T-cell (primary cell): Measurements from ENCODE around the gene DNAJC30. TPM values are rescaled to one million over a fixed set of nuclear protein-coding genes. Genes with fewer than 3 reads are reported as not detected.
A peak's percentile ranks its signal among the peaks of the same experiment; 100 is the strongest.

ENCODE experiments used
- ATAC-seq, 4 experiments: fragments of 200-7000 bp in 3 of 4; fragments of 150-1000 bp in 1 of 4; cut with Tn5 transposase; replicated peaks in 1 of 4; 1 replicate in 3 of 4; 2 replicates in 1 of 4; pipeline ENCODE4 v1.10.0; 2021; ENCODE audit warnings: moderate library complexity in 3 of 4, mild to moderate bottlenecking in 2 of 4, moderate number of reproducible peaks in 1 of 4
- CTCF ChIA-PET, 2 donors: fragments of 300-600 bp; sonication (Branson Sonifier 250); formaldehyde crosslinking; loops; one replicate each; lab custom pipeline; 2022; ENCODE audit warnings: antibody characterized with exemption in 2 of 2; lab: Charles Lee
- POLR2A ChIA-PET, 2 donors: fragments of 300-600 bp; sonication (Branson Sonifier 250); formaldehyde crosslinking; loops; one replicate each; lab custom pipeline; 2022; ENCODE audit warnings: antibody characterized with exemption in 2 of 2; lab: Charles Lee
- DNase-seq, 35 experiments: peaks; one replicate each; pipeline versions ENCODE4 v3.0.0 to v3.0.0-alpha.2; 2013 to 2023
- H3K27ac ChIP-seq: one replicate; pipeline ENCODE4 v1.5.1; 2013; ENCODE audit warnings: low read length
- H3K27me3 ChIP-seq, 2 experiments: replicated peaks in 1 of 2; 1 replicate in 1 of 2; 2 replicates in 1 of 2; pipeline versions ENCODE4 v1.6.1 to v1.7.0; 2013; ENCODE audit warnings: low read length in 1 of 2, mixed read lengths in 1 of 2; ENCODE audit not compliant: control insufficient read depth in 2 of 2, insufficient read depth in 2 of 2; ENCODE audit errors: extremely low read depth in 1 of 2
- H3K36me3 ChIP-seq, 2 donors: 1 replicate in 1 of 2; 2 replicates in 1 of 2; pipeline versions ENCODE4 v1.6.1 to v1.7.0; 2013; ENCODE audit warnings: low read length in 1 of 2; ENCODE audit not compliant: control insufficient read depth in 2 of 2, insufficient read depth in 1 of 2; ENCODE audit errors: extremely low read depth in 1 of 2
- H3K4me1 ChIP-seq, 2 experiments: 1 replicate in 1 of 2; 2 replicates in 1 of 2; pipeline versions ENCODE4 v1.6.1 to v1.7.0; 2013; ENCODE audit warnings: low read length in 2 of 2, mixed read lengths in 1 of 2; ENCODE audit not compliant: insufficient read depth in 2 of 2, control insufficient read depth in 1 of 2; ENCODE audit errors: extremely low read depth in 1 of 2
- H3K4me3 ChIP-seq, 2 donors: 1 replicate in 1 of 2; 2 replicates in 1 of 2; pipeline versions ENCODE4 v1.5.1 to v1.7.0; 2013; ENCODE audit warnings: mild to moderate bottlenecking in 2 of 2, low read length in 1 of 2, moderate library complexity in 1 of 2; ENCODE audit not compliant: control insufficient read depth in 1 of 2; ENCODE audit errors: extremely low read depth in 1 of 2
- H3K9me3 ChIP-seq: 2 replicates; pipeline ENCODE4 v1.7.0; 2013
- H3K27ac Mint-ChIP-seq, 2 donors: one replicate each; pipeline ENCODE4 v1.8.0; 2020 to 2021; ENCODE audit warnings: mild to moderate bottlenecking in 2 of 2, mixed read lengths in 2 of 2
- H3K27me3 Mint-ChIP-seq, 2 donors: one replicate each; pipeline ENCODE4 v1.8.0; 2021 to 2022; ENCODE audit warnings: mixed read lengths in 2 of 2
- H3K36me3 Mint-ChIP-seq: one replicate; pipeline ENCODE4 v1.8.0; 2021; ENCODE audit warnings: mixed read lengths
- H3K4me1 Mint-ChIP-seq, 3 donors: one replicate each; pipeline ENCODE4 v1.8.0; 2020 to 2022; ENCODE audit warnings: mixed read lengths in 3 of 3, mild to moderate bottlenecking in 1 of 3
- H3K4me3 Mint-ChIP-seq, 3 donors: one replicate each; pipeline ENCODE4 v1.8.0; 2020 to 2022; ENCODE audit warnings: mild to moderate bottlenecking in 3 of 3, mixed read lengths in 3 of 3, moderate library complexity in 3 of 3
- H3K9me3 Mint-ChIP-seq, 3 donors: one replicate each; pipeline ENCODE4 v1.8.0; 2020 to 2022; ENCODE audit warnings: mixed read lengths in 3 of 3
- WGBS: methylation state at CpG from one replicate; pipeline ENCODE4 v1.1.5; 2013; ENCODE audit warnings: missing lambda C conversion rate; ENCODE audit not compliant: insufficient coverage; 5-methylcytosine and 5-hydroxymethylcytosine counted together
- total RNA-seq, 35 experiments: library from RNA in 6 of 35; stranded (reverse) in 6 of 35; fragments of 120-200 nt in 1 of 35; gene quantifications; one replicate each; pipeline versions ENCODE4 v1.2.1 to v1.2.4 and lab custom pipeline; 2013 to 2026

The DNAJC30 gene
- total RNA-seq, 5 donors from 2014 or later (not counting 1 experiment from before 2014, with no cell fraction given) = 9.1 to 16.4 (median 14.7) TPM

DNA sequence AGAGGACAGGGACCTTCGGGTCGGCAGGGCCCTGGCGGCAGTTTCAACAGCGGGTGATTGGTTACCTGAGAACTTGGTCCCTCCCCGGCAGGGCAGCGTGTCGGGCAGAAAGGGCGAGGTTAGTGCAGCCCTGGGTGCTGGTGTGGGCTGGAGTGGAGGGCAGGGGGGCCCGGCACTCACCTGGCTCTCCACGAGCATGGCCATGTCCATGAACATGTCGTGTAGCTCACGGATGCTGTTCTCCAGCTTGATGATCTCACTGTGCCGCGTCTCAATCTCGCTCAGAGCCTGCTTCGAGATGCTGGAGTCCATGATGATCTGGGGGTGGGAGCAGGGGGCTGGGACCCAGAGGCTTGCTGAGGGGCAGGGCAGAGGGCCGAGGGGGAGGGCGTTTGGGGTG is 19.4 kb upstream of the DNAJC30 start:
- WGBS = 90% methylated on average over 18 of the region's 18 CpGs
- H3K36me3 ChIP-seq = peaks cover 7 to 15% of the 10 kb centered on the region in 2 donors
- H3K27ac Mint-ChIP-seq = no peak overlapping the region
- no peaks in the 10 kb centered on the region for H3K9me3 ChIP-seq
- peaks cover 0 to 19% of the 10 kb centered on the region in 2 experiments for H3K4me1 ChIP-seq
- ChIA-PET POLR2A (interaction anchor here in 1 of 2 donors (0.6 kb wide), 1 partner anchor 13 kb away, joined by 6 read pairs; no protein-coding TSS in a partner anchor), CTCF (interaction anchor here (0.6 kb wide), 2 partner anchors 16 to 37 kb away, joined by 3 to 11 read pairs; no protein-coding TSS in a partner anchor)
- H3K4me1 Mint-ChIP-seq = peaks cover 3 to 14% (median 13%) of the 10 kb centered on the region in 3 donors
- no peak overlapping the region for H3K27ac ChIP-seq
- DNase-seq (no peak), ATAC-seq (no peak)
- peak overlapping the region in 1 of 3 donors; percentile 22 for H3K4me3 Mint-ChIP-seq
- no peak overlapping the region for H3K4me3 ChIP-seq
- no peaks in the 10 kb centered on the region for H3K27me3 ChIP-seq
- H3K36me3 Mint-ChIP-seq = peaks cover 20% of the 10 kb centered on the region
- no peaks in the 10 kb centered on the region for H3K9me3 Mint-ChIP-seq
- no peaks in the 10 kb centered on the region for H3K27me3 Mint-ChIP-seq

DNA sequence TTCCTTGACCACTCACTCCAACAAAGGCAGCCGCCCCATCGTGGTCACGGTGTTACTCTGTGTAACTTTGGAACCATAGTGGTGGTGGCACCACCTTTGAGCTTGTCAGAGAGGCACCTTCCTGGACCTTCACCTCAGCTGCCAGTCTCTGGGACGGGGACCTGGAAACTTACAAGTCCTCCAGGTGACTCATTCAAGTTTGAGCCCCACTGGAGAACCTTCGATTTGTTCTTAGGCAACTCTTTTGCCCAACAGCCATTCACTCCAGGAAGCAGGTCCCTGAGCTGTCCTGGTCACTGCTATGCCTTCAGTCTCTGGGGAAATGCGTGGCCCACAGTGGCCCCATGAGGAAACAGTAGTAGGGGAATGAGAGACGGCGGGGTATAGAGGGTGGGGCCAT is 19.0 kb upstream of the DNAJC30 start:
- H3K27me3 ChIP-seq = no peaks in the 10 kb centered on the region
- ATAC-seq (no peak), DNase-seq (no peak)
- H3K27ac ChIP-seq = no peak overlapping the region
- H3K9me3 ChIP-seq = no peaks in the 10 kb centered on the region
- no peaks in the 10 kb centered on the region for H3K9me3 Mint-ChIP-seq
- POLR2A ChIA-PET = interaction anchor here in 1 of 2 donors (0.6 kb wide), 1 partner anchor 13 kb away, joined by 6 read pairs; no protein-coding TSS in a partner anchor
- CTCF ChIA-PET = interaction anchor here (0.6 to 1.9 kb wide), 4 partner anchors 16 to 80 kb away, joined by 3 to 11 read pairs (median 4); no protein-coding TSS in a partner anchor
- H3K4me3 ChIP-seq = no peak overlapping the region
- H3K36me3 ChIP-seq = peaks cover 7 to 20% of the 10 kb centered on the region in 2 donors
- no peaks in the 10 kb centered on the region for H3K27me3 Mint-ChIP-seq
- H3K27ac Mint-ChIP-seq = no peak overlapping the region
- H3K4me1 Mint-ChIP-seq = peaks cover 3 to 11% (median 10%) of the 10 kb centered on the region in 3 donors
- H3K4me3 Mint-ChIP-seq = peak overlapping the region in 1 of 3 donors; percentile 22
- peaks cover 25% of the 10 kb centered on the region for H3K36me3 Mint-ChIP-seq
- 80% methylated on average over 6 of the region's 8 CpGs for WGBS
- H3K4me1 ChIP-seq = peaks cover 0 to 16% of the 10 kb centered on the region in 2 experiments

GRCh38 chr7:73701357-73701995 is 18.2 kb upstream of the DNAJC30 start:
- ATAC-seq (peak in 2 of 4 experiments; percentile 27), DNase-seq (peak in 5 of 35 experiments; percentile 17 to 43 (median 33))
- ChIA-PET CTCF (interaction anchor here in 1 of 2 donors (0.5 to 1.9 kb wide), 5 partner anchors 16 to 144 kb away, joined by 3 to 5 read pairs (median 4); partner anchors contain the start of gene BCL7B), POLR2A (interaction anchor here in 1 of 2 donors (0.7 to 1.1 kb wide), 2 partner anchors 10 to 178 kb away, joined by 4 read pairs; no protein-coding TSS in a partner anchor)
- Histone ChIP-seq H3K9me3 (no peaks in the 10 kb centered on the region), H3K4me3 (no peak overlapping the region), H3K27me3 (no peaks in the 10 kb centered on the region), H3K4me1 (peaks cover 0 to 10% of the 10 kb centered on the region in 2 experiments), H3K27ac (no peak overlapping the region), H3K36me3 (peaks cover 7 to 27% of the 10 kb centered on the region in 2 donors)
- peaks cover 3 to 4% (median 3%) of the 10 kb centered on the region in 3 donors for H3K4me1 Mint-ChIP-seq
- H3K27me3 Mint-ChIP-seq = no peaks in the 10 kb centered on the region
- WGBS = 87% methylated on average over 4 of the region's 13 CpGs
- H3K4me3 Mint-ChIP-seq = no peak overlapping the region
- no peaks in the 10 kb centered on the region for H3K9me3 Mint-ChIP-seq
- H3K36me3 Mint-ChIP-seq = peaks cover 31% of the 10 kb centered on the region
- peak overlapping the region in 1 of 2 donors; percentile 43 for H3K27ac Mint-ChIP-seq

DNA sequence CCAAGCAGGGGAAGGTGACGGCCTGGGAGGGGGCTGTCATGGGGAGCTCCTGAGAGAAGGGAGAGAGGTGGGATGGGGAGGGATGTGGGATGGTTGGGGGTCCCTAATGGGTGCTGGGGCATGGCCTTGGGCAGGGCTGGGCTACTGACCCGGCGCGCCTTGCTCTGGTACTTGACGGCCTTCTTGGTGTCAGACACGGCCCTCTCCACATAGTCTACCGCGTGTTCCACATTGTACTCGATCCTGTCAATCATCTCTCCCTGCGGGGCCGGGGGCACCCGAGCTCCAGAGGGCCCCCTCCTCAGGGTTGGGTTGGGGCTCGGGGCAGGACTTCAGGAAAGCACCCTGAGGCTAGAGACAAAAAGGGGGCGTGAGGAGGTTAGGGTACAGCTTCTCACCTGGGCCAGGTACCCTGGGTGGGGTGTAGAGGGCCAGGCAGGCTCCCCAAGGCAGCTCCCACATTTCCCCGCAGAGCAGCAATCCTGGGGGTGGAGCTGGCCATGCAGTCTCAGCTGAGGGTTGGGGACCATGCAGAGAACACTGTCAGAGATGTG is 17.4 kb upstream of the DNAJC30 start:
- Histone ChIP-seq H3K9me3 (no peaks in the 10 kb centered on the region), H3K27ac (no peak overlapping the region), H3K4me3 (no peak overlapping the region), H3K27me3 (no peaks in the 10 kb centered on the region), H3K4me1 (peaks cover 0 to 10% of the 10 kb centered on the region in 2 experiments), H3K36me3 (peaks cover 8 to 35% of the 10 kb centered on the region in 2 donors)
- H3K36me3 Mint-ChIP-seq = peaks cover 38% of the 10 kb centered on the region
- no peak overlapping the region for H3K4me3 Mint-ChIP-seq
- 92% methylated on average over 14 of the region's 15 CpGs for WGBS
- no peak overlapping the region for H3K27ac Mint-ChIP-seq
- ATAC-seq (no peak), DNase-seq (no peak)
- H3K9me3 Mint-ChIP-seq = no peaks in the 10 kb centered on the region
- no peaks in the 10 kb centered on the region for H3K27me3 Mint-ChIP-seq
- ChIA-PET CTCF (interaction anchor here in 1 of 2 donors (0.7 to 1.9 kb wide), 3 partner anchors 17 to 143 kb away, joined by 3 to 4 read pairs (median 3); partner anchors contain the start of gene BCL7B), POLR2A (interaction anchor here in 1 of 2 donors (0.6 to 1.1 kb wide), 3 partner anchors 9 to 179 kb away, joined by 4 to 5 read pairs (median 4); no protein-coding TSS in a partner anchor)
- H3K4me1 Mint-ChIP-seq = peaks cover 0 to 4% (median 3%) of the 10 kb centered on the region in 3 donors

DNA sequence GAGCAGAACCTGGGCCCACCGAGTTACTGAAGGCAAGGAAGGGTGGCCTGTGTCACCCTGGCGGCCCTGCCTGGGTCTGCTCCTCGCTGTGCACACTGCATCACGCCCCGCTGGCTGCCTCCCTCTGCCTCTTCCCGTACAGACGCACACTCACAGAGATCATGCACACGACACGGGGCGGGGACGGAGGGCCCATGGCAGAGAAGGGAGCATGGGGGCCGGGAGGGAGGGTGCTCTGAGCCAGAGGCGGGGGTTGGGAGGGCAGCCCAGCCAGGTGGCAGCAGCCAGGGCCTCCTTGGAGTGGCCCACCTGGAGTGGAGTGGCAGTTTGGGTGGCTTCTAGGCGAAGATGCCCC is 16.8 kb upstream of the DNAJC30 start:
- 96% methylated on average over 13 of the region's 14 CpGs for WGBS
- ChIA-PET CTCF (no interaction called here), POLR2A (interaction anchor here in 1 of 2 donors (1.1 kb wide), 1 partner anchor 9 kb away, joined by 4 read pairs; no protein-coding TSS in a partner anchor)
- no peak overlapping the region for H3K4me3 Mint-ChIP-seq
- no peaks in the 10 kb centered on the region for H3K9me3 Mint-ChIP-seq
- H3K9me3 ChIP-seq = no peaks in the 10 kb centered on the region
- H3K27me3 ChIP-seq = no peaks in the 10 kb centered on the region
- no peak for DNase-seq
- H3K27ac ChIP-seq = no peak overlapping the region
- ATAC-seq = no peak
- peaks cover 0 to 4% (median 3%) of the 10 kb centered on the region in 3 donors for H3K4me1 Mint-ChIP-seq
- no peak overlapping the region for H3K27ac Mint-ChIP-seq
- no peak overlapping the region for H3K4me3 ChIP-seq
- H3K27me3 Mint-ChIP-seq = no peaks in the 10 kb centered on the region
- peaks cover 12 to 41% of the 10 kb centered on the region in 2 donors for H3K36me3 ChIP-seq
- peaks cover 42% of the 10 kb centered on the region for H3K36me3 Mint-ChIP-seq
- peaks cover 0 to 10% of the 10 kb centered on the region in 2 experiments for H3K4me1 ChIP-seq

GRCh38 chr7:73699370-73700068 is 16.3 kb upstream of the DNAJC30 start:
- ChIA-PET CTCF (no interaction called here), POLR2A (no interaction called here)
- DNase-seq = no peak
- peaks cover 17 to 46% of the 10 kb centered on the region in 2 donors for H3K36me3 ChIP-seq
- H3K9me3 ChIP-seq = no peaks in the 10 kb centered on the region
- no peak overlapping the region for H3K4me3 Mint-ChIP-seq
- no peak overlapping the region for H3K27ac Mint-ChIP-seq
- peaks cover 0 to 4% (median 3%) of the 10 kb centered on the region in 3 donors for H3K4me1 Mint-ChIP-seq
- no peaks in the 10 kb centered on the region for H3K27me3 Mint-ChIP-seq
- no peak overlapping the region for H3K27ac ChIP-seq
- ATAC-seq = no peak
- no peak overlapping the region for H3K4me3 ChIP-seq
- WGBS = 90% methylated on average over 15 of the region's 15 CpGs
- no peaks in the 10 kb centered on the region for H3K27me3 ChIP-seq
- peaks cover 0 to 10% of the 10 kb centered on the region in 2 experiments for H3K4me1 ChIP-seq
- peaks cover 45% of the 10 kb centered on the region for H3K36me3 Mint-ChIP-seq
- H3K9me3 Mint-ChIP-seq = no peaks in the 10 kb centered on the region
